GM12874 (cell line): ENCODE measurements around the gene TAGLN.

Experiments
- TF ChIP-seq, protein P1 (sequence below): IDR thresholded peaks from 2 replicates; pipeline ENCODE4 v1.5.1; 2011; ENCODE audit warnings: low read depth, mild to moderate bottlenecking, control low read depth, low read length, moderate library complexity; ENCODE audit not compliant: insufficient read depth

The TAGLN gene

DNA sequence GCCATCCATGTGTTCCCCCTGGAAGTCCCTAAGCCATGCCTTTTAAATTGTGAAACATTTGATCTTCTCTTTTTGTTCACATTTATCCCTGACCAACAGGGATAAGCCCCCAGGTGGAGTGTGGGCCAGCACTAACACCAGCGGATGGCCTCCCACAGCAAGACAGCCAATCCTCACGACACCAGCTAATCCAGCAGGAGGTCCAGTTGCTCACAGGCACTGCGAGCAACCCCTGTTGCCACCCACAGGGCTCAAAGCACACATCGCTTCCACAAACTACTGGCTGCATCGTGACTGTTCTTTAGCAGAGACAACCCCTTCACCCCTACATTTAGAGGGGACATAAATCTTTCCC is 30.7 kb downstream of the TAGLN start:
- TF ChIP-seq, protein P1, sequence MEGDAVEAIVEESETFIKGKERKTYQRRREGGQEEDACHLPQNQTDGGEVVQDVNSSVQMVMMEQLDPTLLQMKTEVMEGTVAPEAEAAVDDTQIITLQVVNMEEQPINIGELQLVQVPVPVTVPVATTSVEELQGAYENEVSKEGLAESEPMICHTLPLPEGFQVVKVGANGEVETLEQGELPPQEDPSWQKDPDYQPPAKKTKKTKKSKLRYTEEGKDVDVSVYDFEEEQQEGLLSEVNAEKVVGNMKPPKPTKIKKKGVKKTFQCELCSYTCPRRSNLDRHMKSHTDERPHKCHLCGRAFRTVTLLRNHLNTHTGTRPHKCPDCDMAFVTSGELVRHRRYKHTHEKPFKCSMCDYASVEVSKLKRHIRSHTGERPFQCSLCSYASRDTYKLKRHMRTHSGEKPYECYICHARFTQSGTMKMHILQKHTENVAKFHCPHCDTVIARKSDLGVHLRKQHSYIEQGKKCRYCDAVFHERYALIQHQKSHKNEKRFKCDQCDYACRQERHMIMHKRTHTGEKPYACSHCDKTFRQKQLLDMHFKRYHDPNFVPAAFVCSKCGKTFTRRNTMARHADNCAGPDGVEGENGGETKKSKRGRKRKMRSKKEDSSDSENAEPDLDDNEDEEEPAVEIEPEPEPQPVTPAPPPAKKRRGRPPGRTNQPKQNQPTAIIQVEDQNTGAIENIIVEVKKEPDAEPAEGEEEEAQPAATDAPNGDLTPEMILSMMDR: no peak

DNA sequence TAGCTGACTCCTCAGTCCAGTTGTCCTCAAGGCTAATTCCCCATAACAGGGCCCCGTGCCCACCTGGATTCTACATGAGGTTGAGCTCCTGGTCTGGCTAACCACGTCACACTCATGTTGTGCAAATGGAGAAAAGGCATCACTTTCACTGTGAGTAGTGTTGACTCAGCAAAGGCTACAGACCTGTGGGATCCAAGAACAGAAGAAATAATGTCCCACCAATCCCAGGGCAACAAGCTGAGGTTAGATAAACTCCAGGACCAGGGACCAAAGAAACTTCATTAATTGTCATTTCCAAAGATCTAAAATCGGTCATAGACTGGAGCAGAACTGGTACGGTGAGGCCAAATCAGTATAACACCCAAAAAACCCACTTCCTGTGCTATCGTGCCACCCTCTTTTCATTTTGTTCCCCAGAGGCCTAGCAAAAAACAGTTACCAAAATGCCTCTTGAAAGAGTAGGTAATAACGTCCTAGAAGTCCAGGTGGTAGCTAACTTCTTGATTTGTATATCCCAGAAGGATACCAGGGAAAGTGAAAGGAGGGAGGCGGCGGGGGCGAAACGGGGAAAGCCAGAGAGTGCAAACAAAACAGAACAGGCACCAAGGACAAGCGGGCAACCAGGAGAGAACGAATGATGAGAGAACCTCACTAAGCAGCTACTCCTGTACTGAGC is 31.3 kb downstream of the TAGLN start:
- TF ChIP-seq, protein P1: no peak

DNA sequence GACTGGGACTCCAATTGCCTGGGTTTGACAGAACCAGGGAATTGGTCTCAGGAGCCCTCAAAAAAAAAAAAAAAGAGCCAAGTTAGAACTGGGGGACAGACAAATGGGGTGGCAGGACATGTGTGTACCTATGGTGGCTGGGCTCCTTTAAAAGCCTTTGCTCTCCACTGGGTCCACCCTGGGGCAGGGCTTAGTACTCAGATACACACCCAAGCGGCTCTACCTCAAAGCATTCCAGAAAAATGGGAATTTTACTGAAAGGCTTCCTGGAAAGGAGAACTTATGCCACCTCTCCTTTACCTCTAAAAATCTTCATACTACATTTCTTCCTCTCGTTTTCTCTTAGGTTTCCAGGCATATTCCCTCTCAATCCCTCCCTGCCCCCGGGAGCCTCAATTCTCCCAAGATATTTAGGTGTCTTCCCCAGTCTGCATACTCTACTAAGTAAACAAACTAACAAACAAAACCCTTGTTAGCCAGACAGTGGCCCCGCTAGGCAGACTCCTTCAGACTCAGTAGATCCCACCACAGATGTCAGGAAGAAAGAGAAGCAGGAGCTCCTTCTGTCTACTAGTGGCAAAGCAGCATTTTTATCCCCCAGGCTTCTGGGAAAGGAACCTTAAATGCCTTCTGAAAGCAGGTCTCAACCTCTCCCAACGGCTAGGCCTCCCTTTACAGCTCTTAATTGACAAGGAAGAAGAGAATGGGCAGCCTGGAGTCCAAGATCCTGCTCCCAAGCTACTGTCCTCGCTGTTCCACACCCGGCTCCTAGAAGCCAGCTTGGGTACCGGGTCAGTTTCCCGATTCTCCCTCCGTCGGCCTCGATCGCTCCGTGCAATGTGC is 32.0 kb downstream of the TAGLN start:
- TF ChIP-seq, protein P1: no peak

DNA sequence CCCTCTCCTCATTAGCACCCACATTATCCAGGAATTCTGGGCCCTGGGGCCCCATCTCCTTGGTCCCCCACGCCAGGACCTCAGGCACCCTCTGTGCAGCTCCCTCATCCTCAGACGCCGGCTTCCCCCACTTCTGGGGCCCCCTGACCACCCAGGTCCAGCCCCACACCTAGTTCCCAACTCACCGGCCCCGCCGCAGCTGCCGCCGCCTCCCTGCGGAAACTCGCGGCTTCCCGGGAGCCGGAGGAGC is 32.6 kb downstream of the TAGLN start, which contains the start of gene PCSK7:
Gene PCSK7 (minus strand): TSS at position 232 of the 250 bp plus-strand sequence. CDS start 2,229 bp downstream, outside the sequence.
- TF ChIP-seq, protein P1: no peak

DNA sequence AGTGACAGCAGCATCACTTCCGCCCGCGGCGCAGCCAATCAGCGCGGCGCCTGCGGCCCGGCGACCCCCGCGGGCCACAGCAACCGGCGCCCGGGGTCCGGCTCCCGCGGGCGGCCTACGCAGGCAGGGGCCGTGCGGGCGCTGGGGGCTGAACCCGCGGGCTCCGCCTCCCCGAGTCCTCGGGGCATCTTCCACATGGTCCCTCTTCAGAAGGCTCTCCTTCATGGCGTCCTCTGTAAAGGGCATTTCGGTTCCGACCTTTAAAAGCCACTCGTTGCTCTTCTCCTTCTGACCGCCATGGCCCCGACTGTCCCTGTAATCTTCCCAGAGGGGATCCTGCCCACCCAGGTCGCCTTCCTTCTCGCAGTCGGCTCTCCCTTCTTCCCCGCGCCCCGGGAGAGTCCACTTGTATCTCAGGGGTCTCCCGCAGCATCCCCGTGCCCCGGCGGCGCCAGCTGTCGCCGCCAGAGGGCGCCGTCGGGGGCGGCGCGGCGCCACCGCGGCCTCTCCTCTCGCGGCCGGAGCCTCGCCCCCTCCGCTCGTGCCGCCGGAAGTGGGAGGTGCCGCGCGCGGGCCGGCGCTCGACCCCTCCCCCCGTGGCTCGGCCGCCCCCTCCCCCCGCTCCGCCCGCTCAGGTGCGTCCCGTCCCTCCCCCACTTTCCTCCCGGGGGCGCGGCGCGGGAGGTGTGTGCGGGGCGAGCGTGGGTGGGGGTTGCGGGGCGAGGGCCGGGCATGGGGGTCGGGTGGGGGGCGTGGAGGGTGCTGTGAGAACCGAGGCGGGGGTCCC is 33.1 kb downstream of the TAGLN start, which contains the start of gene RNF214:
Gene RNF214 (plus strand): TSS at position 580 of the 787 bp plus-strand sequence. CDS start 1,602 bp downstream, outside the sequence.
- TF ChIP-seq, protein P1: peak; percentile 88

DNA sequence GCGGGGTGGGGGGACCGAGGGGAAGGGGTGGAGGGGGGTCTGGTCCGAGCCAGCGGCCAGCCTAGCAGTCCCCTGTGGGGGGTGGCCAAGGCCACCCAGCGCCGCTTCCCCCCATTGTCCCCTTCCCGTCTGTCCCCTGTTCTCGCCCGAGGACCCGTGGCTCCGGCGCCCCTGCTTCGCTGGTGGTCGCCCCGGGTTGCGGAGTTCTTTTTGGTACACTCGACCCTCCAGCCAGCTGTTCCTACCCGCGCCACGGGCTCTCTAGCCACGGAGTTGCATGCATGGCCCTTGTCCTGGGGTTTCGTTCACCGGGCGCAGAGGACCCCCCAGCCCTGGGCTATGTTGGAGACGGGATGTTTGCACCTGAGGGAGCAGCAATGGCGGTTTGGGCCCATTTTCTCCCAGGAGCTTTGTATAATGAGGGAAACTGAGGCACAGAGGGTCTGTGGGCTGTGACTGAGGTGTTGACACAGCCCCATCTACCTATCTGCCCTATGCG is 33.8 kb downstream of the TAGLN start:
- TF ChIP-seq, protein P1: no peak

DNA sequence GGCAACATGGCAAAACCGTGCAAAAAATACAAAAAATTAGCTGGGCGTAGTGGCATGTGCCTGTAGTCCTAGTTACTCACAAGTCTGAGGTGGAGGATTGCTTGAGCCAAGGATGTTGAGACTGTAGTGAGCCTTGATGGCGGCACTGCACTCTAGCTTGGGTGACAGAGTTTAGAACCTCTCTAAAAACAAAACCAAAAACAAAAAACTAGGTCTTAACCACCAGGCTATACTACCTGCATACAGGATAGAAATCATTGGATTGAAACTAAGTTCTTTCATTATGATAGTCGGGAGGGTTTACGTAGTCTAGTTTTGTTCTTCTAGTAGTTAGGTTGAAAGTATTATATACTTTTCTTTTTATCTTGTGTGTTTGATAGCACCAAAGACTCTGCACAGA is 39.1 kb downstream of the TAGLN start:
- TF ChIP-seq, protein P1: no peak
